Fibroblast of mammary gland (primary cell): Measurements from ENCODE around the gene TBKBP1.

Experiments
- DNase-seq: peaks from one replicate; pipeline ENCODE4 v3.0.0-alpha.2; 2010; ENCODE audit warnings: low read depth
- H3K4me3 ChIP-seq: 2 replicates; pipeline ENCODE4 v1.5.1; 2011; ENCODE audit warnings: low read depth, mild to moderate bottlenecking, low read length, moderate library complexity; ENCODE audit not compliant: control insufficient read depth
- TF ChIP-seq, protein P1 (sequence below): conservative IDR thresholded peaks from 2 replicates; pipeline ENCODE4 v1.5.1; 2011; ENCODE audit warnings: low read depth, low read length, inconsistent platforms; ENCODE audit not compliant: control insufficient read depth, insufficient read depth

TBKBP1 gene

GRCh38 chr17:47703671-47704070 lies 9.7 kb downstream of the TBKBP1 start:
- TF ChIP-seq, protein P1, sequence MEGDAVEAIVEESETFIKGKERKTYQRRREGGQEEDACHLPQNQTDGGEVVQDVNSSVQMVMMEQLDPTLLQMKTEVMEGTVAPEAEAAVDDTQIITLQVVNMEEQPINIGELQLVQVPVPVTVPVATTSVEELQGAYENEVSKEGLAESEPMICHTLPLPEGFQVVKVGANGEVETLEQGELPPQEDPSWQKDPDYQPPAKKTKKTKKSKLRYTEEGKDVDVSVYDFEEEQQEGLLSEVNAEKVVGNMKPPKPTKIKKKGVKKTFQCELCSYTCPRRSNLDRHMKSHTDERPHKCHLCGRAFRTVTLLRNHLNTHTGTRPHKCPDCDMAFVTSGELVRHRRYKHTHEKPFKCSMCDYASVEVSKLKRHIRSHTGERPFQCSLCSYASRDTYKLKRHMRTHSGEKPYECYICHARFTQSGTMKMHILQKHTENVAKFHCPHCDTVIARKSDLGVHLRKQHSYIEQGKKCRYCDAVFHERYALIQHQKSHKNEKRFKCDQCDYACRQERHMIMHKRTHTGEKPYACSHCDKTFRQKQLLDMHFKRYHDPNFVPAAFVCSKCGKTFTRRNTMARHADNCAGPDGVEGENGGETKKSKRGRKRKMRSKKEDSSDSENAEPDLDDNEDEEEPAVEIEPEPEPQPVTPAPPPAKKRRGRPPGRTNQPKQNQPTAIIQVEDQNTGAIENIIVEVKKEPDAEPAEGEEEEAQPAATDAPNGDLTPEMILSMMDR, result no peak
- H3K4me3 ChIP-seq, result no peak overlapping the region
- DNase-seq, result no peak

- H3K4me3 ChIP-seq, result no peak overlapping the region
- DNase-seq, result no peak
- TF ChIP-seq, protein P1, result no peak
Observed at GRCh38 chr17:47704116-47704515, 10.2 kb downstream of the TBKBP1 start.

GRCh38 chr17:47704736-47705135 lies 10.8 kb downstream of the TBKBP1 start:
- TF ChIP-seq, protein P1, result no peak
- no peak overlapping the region for H3K4me3 ChIP-seq
- no peak for DNase-seq

DNA sequence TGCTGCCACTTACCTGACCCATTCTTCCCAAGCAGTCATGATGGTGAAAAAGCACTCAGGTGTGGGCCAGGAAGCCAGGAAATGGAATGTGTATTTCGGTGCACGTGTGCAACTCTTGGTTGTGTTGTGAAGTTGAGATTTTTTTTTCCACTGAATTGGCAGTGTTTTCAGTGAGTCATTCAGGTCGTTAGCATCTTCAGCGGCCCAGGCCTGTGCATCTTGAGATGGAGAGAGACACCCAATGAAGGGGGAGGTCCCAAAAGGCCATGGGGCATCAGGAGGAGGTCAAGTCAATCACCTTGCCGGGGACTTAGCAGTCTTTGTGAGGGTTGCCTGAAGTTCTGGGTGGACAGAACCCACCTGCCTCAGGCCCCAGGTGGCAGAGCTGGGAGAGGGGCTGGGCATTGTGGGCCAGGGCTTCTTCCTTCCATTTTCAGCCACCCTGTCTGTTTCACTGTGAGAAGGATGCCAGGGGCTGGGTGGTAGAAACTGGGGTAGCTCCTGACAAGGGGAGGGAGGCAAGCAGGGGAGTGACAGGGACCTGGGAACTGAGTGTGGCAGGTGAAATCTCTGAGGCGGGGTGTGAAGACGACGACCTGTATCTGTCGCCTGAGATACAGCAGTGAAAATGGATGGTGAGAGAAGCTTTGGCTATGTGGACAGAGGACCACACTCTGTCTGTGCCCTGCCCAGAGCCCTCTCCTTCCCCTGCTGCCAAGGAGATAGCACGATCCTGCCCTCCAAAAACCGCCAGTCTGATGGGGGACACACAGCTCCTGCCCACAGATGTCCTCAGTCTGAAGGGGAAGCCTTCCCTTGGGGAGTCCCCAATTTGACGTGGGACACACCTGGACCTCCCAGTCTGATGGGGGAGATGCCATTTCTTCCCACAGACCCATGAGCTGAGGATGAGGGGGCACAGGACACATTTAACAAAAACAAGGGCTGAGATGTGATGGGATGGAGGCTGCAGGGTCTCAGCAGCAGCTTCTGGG lies 11.9 kb downstream of the TBKBP1 start:
- TF ChIP-seq, protein P1, result no peak
- no peak overlapping the region for H3K4me3 ChIP-seq
- no peak for DNase-seq

- no peak for DNase-seq
- H3K4me3 ChIP-seq, result no peak overlapping the region
- TF ChIP-seq, protein P1, result no peak
Observed at GRCh38 chr17:47707056-47707804, 13.3 kb downstream of the TBKBP1 start.

- TF ChIP-seq, protein P1, result no peak
- DNase-seq, result no peak
- H3K4me3 ChIP-seq, result no peak overlapping the region
Observed at GRCh38 chr17:47707884-47708283, 13.9 kb downstream of the TBKBP1 start.
